ENCODE data around the gene PDZD4. TPM values are rescaled to one million over a fixed set of nuclear protein-coding genes. Genes with fewer than 3 reads are reported as not detected.

PDZD4 gene
- total and polyA plus RNA-seq, 10 donors: 3.7 to 21.8 (median 10.6) TPM

DNA sequence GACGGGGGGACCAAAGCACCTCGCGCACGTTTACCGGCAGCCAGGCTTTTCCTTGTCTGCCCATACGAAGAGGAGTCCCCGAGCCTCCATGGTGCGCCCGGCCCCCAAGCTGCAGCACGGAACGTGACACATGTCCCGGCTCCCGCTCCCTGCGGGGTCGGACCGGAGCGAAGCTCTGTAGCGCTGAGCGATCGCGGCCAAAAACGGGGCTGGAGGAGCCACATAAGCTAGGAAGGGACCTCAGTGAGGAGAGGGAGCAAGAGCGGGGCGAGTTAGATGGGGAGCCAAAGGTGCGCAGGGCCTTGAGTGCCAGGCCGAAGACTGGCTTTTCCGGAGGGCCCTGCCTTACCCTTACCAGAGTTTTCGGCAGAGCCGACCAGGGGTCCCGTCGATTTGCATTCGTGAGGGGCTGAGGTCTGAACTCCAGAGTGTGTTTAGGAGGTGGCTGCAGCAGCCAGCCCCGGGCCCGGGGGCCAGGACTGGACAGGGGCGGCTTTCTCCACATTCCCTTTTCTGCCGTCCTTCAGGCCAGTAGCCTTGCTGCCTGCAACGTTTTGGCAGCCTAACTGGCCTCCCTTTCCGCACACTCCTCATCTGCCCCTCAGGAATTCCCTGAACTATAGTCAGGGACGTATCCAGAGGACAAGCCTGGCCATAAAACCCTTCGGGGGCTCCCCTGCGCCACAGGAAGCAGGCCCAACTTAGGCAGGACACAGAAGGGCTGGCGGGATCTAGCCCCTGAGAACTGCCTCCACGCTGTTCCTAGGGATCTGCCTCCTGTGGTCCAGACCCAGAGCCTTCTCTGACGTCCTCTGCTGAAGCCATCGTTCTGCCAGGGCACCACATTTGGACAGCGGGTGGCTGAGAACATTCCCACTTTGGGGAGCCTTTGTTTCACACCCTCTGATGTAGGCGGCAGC lies 35.2 kb downstream of the PDZD4 start:
- DNase-seq: no peak
- 8 to 45% (median 14%) methylated on average over 13 to 47 of the region's 47 CpGs for WGBS, 5 donors
- Histone ChIP-seq H3K4me3 (peak overlapping the region; percentile 60 to 83 (median 66)), H3K27me3 (replicated peaks in 1 of 7) (no peaks in the 10 kb centered on the region), H3K9me3 (peaks cover 0 to 22% (median 0%) of the 10 kb centered on the region in 8 donors), H3K36me3 (peaks cover 0 to 58% (median 19%) of the 10 kb centered on the region in 6 donors), H3K27ac (peak overlapping the region; percentile 82 to 98 (median 96)), H3K4me1 (peaks cover 5 to 57% (median 30%) of the 10 kb centered on the region in 6 donors)
- intact Hi-C loops (cut with DNase I; ENCODE audit: low total_unique reads): no loop called here
- no peak for TF ChIP-seq POLR2A (IDR thresholded peaks at IDR 0.05)
- no peak for TF ChIP-seq POLR2AphosphoS5 (IDR thresholded peaks at IDR 0.05)
- TF ChIP-seq, protein P1, sequence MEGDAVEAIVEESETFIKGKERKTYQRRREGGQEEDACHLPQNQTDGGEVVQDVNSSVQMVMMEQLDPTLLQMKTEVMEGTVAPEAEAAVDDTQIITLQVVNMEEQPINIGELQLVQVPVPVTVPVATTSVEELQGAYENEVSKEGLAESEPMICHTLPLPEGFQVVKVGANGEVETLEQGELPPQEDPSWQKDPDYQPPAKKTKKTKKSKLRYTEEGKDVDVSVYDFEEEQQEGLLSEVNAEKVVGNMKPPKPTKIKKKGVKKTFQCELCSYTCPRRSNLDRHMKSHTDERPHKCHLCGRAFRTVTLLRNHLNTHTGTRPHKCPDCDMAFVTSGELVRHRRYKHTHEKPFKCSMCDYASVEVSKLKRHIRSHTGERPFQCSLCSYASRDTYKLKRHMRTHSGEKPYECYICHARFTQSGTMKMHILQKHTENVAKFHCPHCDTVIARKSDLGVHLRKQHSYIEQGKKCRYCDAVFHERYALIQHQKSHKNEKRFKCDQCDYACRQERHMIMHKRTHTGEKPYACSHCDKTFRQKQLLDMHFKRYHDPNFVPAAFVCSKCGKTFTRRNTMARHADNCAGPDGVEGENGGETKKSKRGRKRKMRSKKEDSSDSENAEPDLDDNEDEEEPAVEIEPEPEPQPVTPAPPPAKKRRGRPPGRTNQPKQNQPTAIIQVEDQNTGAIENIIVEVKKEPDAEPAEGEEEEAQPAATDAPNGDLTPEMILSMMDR (IDR thresholded peaks at IDR 0.05 in 8 of 11, conservative IDR thresholded peaks at IDR 0.05 in 3 of 11): no peak

DNA sequence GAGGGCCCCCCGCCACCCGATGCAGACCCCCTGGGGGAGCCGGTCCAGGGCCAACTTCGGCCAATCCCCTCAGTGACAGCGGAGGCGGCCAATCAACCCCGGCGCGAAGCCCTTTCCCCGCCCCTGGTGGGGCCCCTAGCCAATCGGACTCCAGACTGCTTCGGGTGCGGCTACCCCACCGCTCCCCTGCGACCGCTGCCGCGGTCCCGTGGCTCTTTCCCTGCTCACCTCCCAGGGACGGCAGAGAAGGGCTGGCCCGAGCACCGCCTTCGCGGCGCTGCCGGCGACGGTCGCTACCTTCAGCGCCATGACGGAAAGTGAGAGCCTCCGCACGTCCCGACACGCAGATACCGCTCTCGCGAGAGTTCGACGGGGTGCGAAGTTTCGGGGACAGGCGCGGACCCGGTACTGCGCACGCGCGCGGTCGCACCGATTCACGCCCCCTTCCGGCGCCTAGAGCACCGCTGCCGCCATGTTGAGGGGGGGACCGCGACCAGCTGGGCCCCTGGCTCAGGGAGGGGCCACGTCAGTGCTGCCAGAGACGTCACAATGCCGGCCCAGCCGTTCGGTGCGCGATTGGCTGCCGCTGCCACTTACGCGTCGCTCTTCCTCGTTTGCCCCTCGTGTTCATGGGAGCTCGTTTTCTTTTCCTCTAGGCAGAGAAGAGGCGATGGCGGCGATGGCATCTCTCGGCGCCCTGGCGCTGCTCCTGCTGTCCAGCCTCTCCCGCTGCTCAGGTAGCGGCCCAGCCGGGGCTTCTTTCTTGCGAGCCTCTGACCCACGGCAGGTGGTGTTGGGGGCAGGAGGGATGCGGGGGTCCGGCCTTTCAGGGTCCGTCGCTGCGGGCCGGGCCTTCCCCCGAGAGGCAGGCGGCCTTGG lies 36.1 kb downstream of the PDZD4 start, which contains the start of the genes IDH3G and SSR4:
Gene IDH3G, minus strand, starts transcription at position 358 of the 879 bp plus-strand sequence. Its CDS starts 49 bp downstream, at position 309.
Gene SSR4, plus strand, starts transcription at position 651 of the 879 bp plus-strand sequence. Its CDS starts 20 bp downstream, at position 671.
- Histone ChIP-seq H3K4me3 (peak within 1 kb of the TSS; percentile 60 to 83 (median 66)), H3K36me3 (peaks cover 0 to 65% (median 20%) of the 10 kb centered on the region in 6 donors), H3K27ac (peak within 1 kb of the TSS; percentile 82 to 98 (median 96)), H3K27me3 (replicated peaks in 1 of 7) (no peaks in the 10 kb centered on the region), H3K9me3 (peaks cover 0 to 22% (median 0%) of the 10 kb centered on the region in 8 donors), H3K4me1 (peaks cover 5 to 57% (median 30%) of the 10 kb centered on the region in 6 donors)
- intact Hi-C loops (cut with DNase I; ENCODE audit: low total_unique reads): no loop called here
- 0 to 37% (median 1%) methylated on average over 12 to 92 of the region's 92 CpGs for WGBS, 5 donors
- peak; percentile 97 for DNase-seq
- TF ChIP-seq POLR2A (IDR thresholded peaks at IDR 0.05) (no peak), POLR2AphosphoS5 (IDR thresholded peaks at IDR 0.05) (peak; percentile 82 to 91 (median 83))
- TF ChIP-seq, protein P1 (IDR thresholded peaks at IDR 0.05 in 8 of 11, conservative IDR thresholded peaks at IDR 0.05 in 3 of 11): peak in 7 of 11 experiments; percentile 16 to 60 (median 35)

DNA sequence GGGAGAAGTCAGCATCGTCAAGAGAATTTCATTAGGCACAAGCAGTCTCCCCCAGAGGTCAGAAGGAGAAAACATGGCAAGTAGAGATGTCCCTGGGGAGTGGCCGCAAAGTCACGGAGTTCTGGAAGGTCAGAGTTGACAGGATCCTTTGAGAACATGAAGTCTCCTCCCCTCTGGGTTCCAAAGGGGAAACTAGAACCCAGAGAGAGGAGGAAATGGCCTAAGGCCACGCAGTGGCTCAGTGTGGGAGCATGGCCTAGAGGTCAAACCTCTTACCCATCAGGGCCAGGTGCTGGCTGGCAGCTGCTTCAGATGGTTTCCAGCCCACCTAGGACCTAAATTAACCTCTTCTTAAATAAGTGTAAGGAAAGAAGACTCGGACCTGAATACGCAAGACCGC lies 37.1 kb downstream of the PDZD4 start:
- Histone ChIP-seq H3K4me1 (peaks cover 5 to 57% (median 30%) of the 10 kb centered on the region in 6 donors), H3K27ac (peak overlapping the region in 7 of 8 donors; percentile 92 to 98 (median 97)), H3K4me3 (peak overlapping the region; percentile 47 to 83 (median 66)), H3K36me3 (peaks cover 0 to 65% (median 18%) of the 10 kb centered on the region in 6 donors), H3K9me3 (peaks cover 0 to 22% (median 0%) of the 10 kb centered on the region in 8 donors), H3K27me3 (replicated peaks in 1 of 7) (no peaks in the 10 kb centered on the region)
- TF ChIP-seq POLR2AphosphoS5 (IDR thresholded peaks at IDR 0.05): no peak
- no peak for DNase-seq
- 6 to 71% (median 26%) methylated on average over 5 to 7 of the region's 7 CpGs for WGBS, 5 donors
- intact Hi-C loops (cut with DNase I; ENCODE audit: low total_unique reads): no loop called here

DNA sequence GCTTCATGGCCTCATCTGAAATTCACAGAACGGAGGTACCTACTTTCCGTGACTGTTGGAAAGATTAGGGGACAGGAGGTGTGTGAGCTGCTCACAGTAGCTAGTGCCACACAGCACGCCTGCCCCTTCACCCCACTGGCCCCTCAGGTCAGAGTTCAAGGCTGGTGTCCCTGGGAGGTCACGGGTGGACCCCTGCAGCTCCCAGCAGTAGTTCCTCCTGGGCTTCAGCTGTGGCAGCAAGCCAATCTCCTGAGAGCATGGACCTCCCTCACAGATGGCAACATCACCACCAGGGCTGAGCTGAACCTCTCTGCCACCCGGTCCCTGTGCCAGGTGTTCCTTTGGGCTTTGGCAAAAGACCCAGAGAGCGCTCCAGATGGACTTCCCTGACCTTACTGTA lies 38.0 kb downstream of the PDZD4 start:
- Histone ChIP-seq H3K27ac (no peak overlapping the region), H3K4me3 (peak overlapping the region in 1 of 8 donors; percentile 83), H3K4me1 (peaks cover 5 to 54% (median 30%) of the 10 kb centered on the region in 6 donors), H3K27me3 (replicated peaks in 1 of 7) (no peaks in the 10 kb centered on the region), H3K36me3 (peaks cover 0 to 65% (median 19%) of the 10 kb centered on the region in 6 donors), H3K9me3 (peaks cover 0 to 18% (median 0%) of the 10 kb centered on the region in 8 donors)
- intact Hi-C loops (cut with DNase I; ENCODE audit: low total_unique reads): no loop called here
- DNase-seq: no peak
- 84 to 90% (median 86%) methylated on average over 2 to 6 of the region's 6 CpGs for WGBS, 5 donors
- TF ChIP-seq, protein P1 (IDR thresholded peaks at IDR 0.05 in 8 of 11, conservative IDR thresholded peaks at IDR 0.05 in 3 of 11): no peak
- no peak for TF ChIP-seq POLR2A (IDR thresholded peaks at IDR 0.05)

All from spleen (tissue), 11 donors.